ENCODE measurements around the gene DOCK10. TPM values are rescaled to one million over a fixed set of nuclear protein-coding genes. Genes with fewer than 3 reads are reported as not detected.

The DOCK10 gene
- total RNA-seq, 2 experiments from 2014 or later: 40.8 to 68.2 TPM

DNA sequence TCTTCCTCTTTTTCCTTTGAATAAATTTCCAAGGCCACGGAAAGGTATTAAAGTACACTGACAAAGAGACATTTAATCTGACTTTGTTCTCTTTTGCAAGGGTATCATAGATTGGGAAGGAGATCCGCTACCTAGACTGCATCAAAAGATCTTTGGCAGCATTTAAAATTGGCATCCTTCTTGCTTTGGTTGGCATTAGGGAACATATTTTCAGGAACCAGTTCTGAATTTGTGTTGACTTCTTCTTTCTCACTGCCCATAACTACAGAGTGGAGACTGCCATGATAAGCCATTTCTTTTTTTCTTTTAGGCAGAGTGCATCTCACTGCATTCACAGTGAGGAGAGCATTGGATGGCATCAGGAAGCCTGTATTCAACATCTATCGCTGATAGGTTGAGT is 83.4 kb downstream of the DOCK10 start:
- no peak overlapping the region for H3K4me3 ChIP-seq (ENCODE audit: low read depth, low read length, poor library complexity, severe bottlenecking)
- H4K20me1 ChIP-seq (ENCODE audit: insufficient read depth, low read length): no peaks in the 10 kb centered on the region
- no peak overlapping the region for H3K4me2 ChIP-seq (ENCODE audit: low read length)
- ChIA-PET CTCF (ENCODE audit: unreplicated experiment) (no interaction called here), POLR2A (interaction anchor here (0.7 to 1.9 kb wide), 9 partner anchors 9 to 49 kb away, joined by 3 to 8 read pairs (median 4); no protein-coding TSS in a partner anchor)
- H3K27ac ChIP-seq (ENCODE audit: low read depth, low read length, poor library complexity, severe bottlenecking): no peak overlapping the region
- H2AFZ ChIP-seq (ENCODE audit: low read length): peak overlapping the region; percentile 72; the same call in 1 of the 2 replicates
- TF ChIP-seq, protein P1, sequence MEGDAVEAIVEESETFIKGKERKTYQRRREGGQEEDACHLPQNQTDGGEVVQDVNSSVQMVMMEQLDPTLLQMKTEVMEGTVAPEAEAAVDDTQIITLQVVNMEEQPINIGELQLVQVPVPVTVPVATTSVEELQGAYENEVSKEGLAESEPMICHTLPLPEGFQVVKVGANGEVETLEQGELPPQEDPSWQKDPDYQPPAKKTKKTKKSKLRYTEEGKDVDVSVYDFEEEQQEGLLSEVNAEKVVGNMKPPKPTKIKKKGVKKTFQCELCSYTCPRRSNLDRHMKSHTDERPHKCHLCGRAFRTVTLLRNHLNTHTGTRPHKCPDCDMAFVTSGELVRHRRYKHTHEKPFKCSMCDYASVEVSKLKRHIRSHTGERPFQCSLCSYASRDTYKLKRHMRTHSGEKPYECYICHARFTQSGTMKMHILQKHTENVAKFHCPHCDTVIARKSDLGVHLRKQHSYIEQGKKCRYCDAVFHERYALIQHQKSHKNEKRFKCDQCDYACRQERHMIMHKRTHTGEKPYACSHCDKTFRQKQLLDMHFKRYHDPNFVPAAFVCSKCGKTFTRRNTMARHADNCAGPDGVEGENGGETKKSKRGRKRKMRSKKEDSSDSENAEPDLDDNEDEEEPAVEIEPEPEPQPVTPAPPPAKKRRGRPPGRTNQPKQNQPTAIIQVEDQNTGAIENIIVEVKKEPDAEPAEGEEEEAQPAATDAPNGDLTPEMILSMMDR (conservative IDR thresholded peaks at IDR 0.05; ENCODE audit: low read length): no peak
- no peak for TF ChIP-seq EZH2phosphoT487 (IDR thresholded peaks at IDR 0.05; ENCODE audit: borderline replicate concordance, low read depth, low read length)
- H3K9me2 ChIP-seq (ENCODE audit: insufficient read depth, low read length): no peaks in the 10 kb centered on the region
- no peak for DNase-seq (ENCODE audit: low spot score)
- no peaks in the 10 kb centered on the region for H3K9me3 ChIP-seq (ENCODE audit: low read length)
- intact Hi-C loops (cut with micrococcal nuclease; ENCODE audit: unreplicated experiment): loop anchor here (10.0 kb wide), 2 partner anchors 294 to 1004 kb away; partner anchors contain the start of gene MRPL44
- H3K4me1 ChIP-seq (ENCODE audit: insufficient read depth, low read length, poor library complexity, severe bottlenecking): peaks cover 56% of the 10 kb centered on the region
- no peaks in the 10 kb centered on the region for H3K36me3 ChIP-seq (ENCODE audit: insufficient read depth, low read length)
- BruUV-seq (replicated peaks): no TSS peak
- H3K79me2 ChIP-seq (ENCODE audit: insufficient read depth, low read depth, low read length): no peaks in the 10 kb centered on the region

DNA sequence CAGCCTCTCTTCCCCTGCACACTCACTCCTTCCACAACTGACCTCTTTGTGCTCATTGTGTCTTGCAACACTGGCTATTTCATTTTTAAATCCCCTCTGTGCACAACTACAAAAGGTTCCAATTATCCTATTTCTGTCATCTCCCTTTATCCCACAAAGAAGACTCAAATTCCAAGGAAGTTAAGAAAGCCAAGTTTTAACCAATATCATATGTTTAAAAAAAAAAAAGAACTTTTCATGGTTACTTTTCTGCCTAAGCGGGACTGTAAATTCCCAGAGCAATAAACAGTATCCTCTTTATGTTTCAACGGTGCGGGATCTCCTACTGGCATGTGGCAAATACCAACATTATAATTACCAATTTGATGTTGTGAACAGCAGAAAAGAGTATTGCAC is 83.8 kb downstream of the DOCK10 start:
- Histone ChIP-seq H3K9me2 (ENCODE audit: insufficient read depth, low read length) (no peaks in the 10 kb centered on the region), H3K79me2 (ENCODE audit: insufficient read depth, low read depth, low read length) (no peaks in the 10 kb centered on the region), H3K9me3 (ENCODE audit: low read length) (no peaks in the 10 kb centered on the region), H3K4me1 (ENCODE audit: insufficient read depth, low read length, poor library complexity, severe bottlenecking) (peaks cover 60% of the 10 kb centered on the region), H3K36me3 (ENCODE audit: insufficient read depth, low read length) (no peaks in the 10 kb centered on the region), H3K27ac (ENCODE audit: low read depth, low read length, poor library complexity, severe bottlenecking) (peak overlapping the region; percentile 53), H3K4me3 (ENCODE audit: low read depth, low read length, poor library complexity, severe bottlenecking) (peak overlapping the region; percentile 41), H4K20me1 (ENCODE audit: insufficient read depth, low read length) (no peaks in the 10 kb centered on the region), H2AFZ (ENCODE audit: low read length) (peak overlapping the region; percentile 72; the same call in 1 of the 2 replicates), H3K4me2 (ENCODE audit: low read length) (peak overlapping the region; percentile 70)
- CTCF ChIA-PET (ENCODE audit: unreplicated experiment): no interaction called here
- intact Hi-C loops (cut with micrococcal nuclease; ENCODE audit: unreplicated experiment): loop anchor here (10.0 kb wide), 2 partner anchors 294 to 1004 kb away; partner anchors contain the start of gene MRPL44
- POLR2A ChIA-PET: interaction anchor here (0.6 to 3.1 kb wide), 10 partner anchors 10 to 1224 kb away, joined by 3 to 31 read pairs (median 5); no protein-coding TSS in a partner anchor
- TF ChIP-seq EZH2phosphoT487 (IDR thresholded peaks at IDR 0.05; ENCODE audit: borderline replicate concordance, low read depth, low read length): no peak
- TF ChIP-seq, protein P1 (conservative IDR thresholded peaks at IDR 0.05; ENCODE audit: low read length): no peak
- no TSS peak for BruUV-seq (replicated peaks)
- DNase-seq (ENCODE audit: low spot score): no peak
